Measurements from ENCODE around the gene FBH1.
"Not testable (repeated sequence)": the region's sequence is repeated elsewhere in the genome, so short reads cannot be mapped to it uniquely, and the experiment has no call there.

The FBH1 gene

GRCh38 chr10:5860066-5860465, 30.0 kb upstream of the FBH1 start:
- TF ChIP-seq CTCF (IDR thresholded peaks at IDR 0.05; ENCODE audit: borderline replicate concordance, extremely low read depth, low read length, poor library complexity, severe bottlenecking) (no peak), EZH2 (IDR thresholded peaks at IDR 0.05; ENCODE audit: borderline replicate concordance, low read depth, low read length, severe bottlenecking) (no peak)
- no peaks in the 10 kb centered on the region for H3K36me3 ChIP-seq (ENCODE audit: insufficient read depth, low read length)
- H3K4me3 ChIP-seq (ENCODE audit: low read depth in 1 of 2, low read length in 2 of 2): no peak overlapping the region
- DNase-seq (no peak), ATAC-seq (ENCODE audit: insufficient read depth, low read depth) (no peak)
- no peaks in the 10 kb centered on the region for H3K4me1 ChIP-seq (ENCODE audit: insufficient read depth, low read length)
- no peak overlapping the region for H3K27ac ChIP-seq (ENCODE audit: low read length)
- H2AFZ ChIP-seq (ENCODE audit: low read depth, low read length): no peak overlapping the region
- H3K27me3 ChIP-seq (ENCODE audit: insufficient read depth, low read length, poor library complexity): no peaks in the 10 kb centered on the region
- no peak overlapping the region for H3K4me2 ChIP-seq (ENCODE audit: insufficient read depth, low read length)
- no peaks in the 10 kb centered on the region for H4K20me1 ChIP-seq (ENCODE audit: insufficient read depth, low read length)
- H3K9ac ChIP-seq (ENCODE audit: low read depth, low read length): no peak overlapping the region
- H3K9me3 ChIP-seq (ENCODE audit: insufficient read depth, low read length, severe bottlenecking): no peaks in the 10 kb centered on the region
- no peaks in the 10 kb centered on the region for H3K79me2 ChIP-seq (ENCODE audit: insufficient read depth, low read length)

GRCh38 chr10:5862360-5862961, 27.6 kb upstream of the FBH1 start:
- Histone ChIP-seq H4K20me1 (ENCODE audit: insufficient read depth, low read length) (no peaks in the 10 kb centered on the region), H3K27ac (ENCODE audit: low read length) (no peak overlapping the region), H3K79me2 (ENCODE audit: insufficient read depth, low read length) (no peaks in the 10 kb centered on the region), H3K36me3 (ENCODE audit: insufficient read depth, low read length) (no peaks in the 10 kb centered on the region), H3K4me2 (ENCODE audit: insufficient read depth, low read length) (no peak overlapping the region), H3K9me3 (ENCODE audit: insufficient read depth, low read length, severe bottlenecking) (no peaks in the 10 kb centered on the region), H3K4me3 (ENCODE audit: low read depth in 1 of 2, low read length in 2 of 2) (no peak overlapping the region), H2AFZ (ENCODE audit: low read depth, low read length) (no peak overlapping the region), H3K9ac (ENCODE audit: low read depth, low read length) (no peak overlapping the region), H3K4me1 (ENCODE audit: insufficient read depth, low read length) (no peaks in the 10 kb centered on the region), H3K27me3 (ENCODE audit: insufficient read depth, low read length, poor library complexity) (no peaks in the 10 kb centered on the region)
- ATAC-seq (ENCODE audit: insufficient read depth, low read depth) (no peak), DNase-seq (no peak)
- no peak for TF ChIP-seq EZH2 (IDR thresholded peaks at IDR 0.05; ENCODE audit: borderline replicate concordance, low read depth, low read length, severe bottlenecking)

- not testable (repeated sequence) for H3K4me2 ChIP-seq (ENCODE audit: insufficient read depth, low read length); H4K20me1 ChIP-seq (ENCODE audit: insufficient read depth, low read length); ATAC-seq (ENCODE audit: insufficient read depth, low read depth); H3K4me3 ChIP-seq (ENCODE audit: low read depth in 1 of 2, low read length in 2 of 2); H3K27ac ChIP-seq (ENCODE audit: low read length); H3K9ac ChIP-seq (ENCODE audit: low read depth, low read length); H3K36me3 ChIP-seq (ENCODE audit: insufficient read depth, low read length); H3K79me2 ChIP-seq (ENCODE audit: insufficient read depth, low read length); H2AFZ ChIP-seq (ENCODE audit: low read depth, low read length); H3K27me3 ChIP-seq (ENCODE audit: insufficient read depth, low read length, poor library complexity); H3K9me3 ChIP-seq (ENCODE audit: insufficient read depth, low read length, severe bottlenecking); H3K4me1 ChIP-seq (ENCODE audit: insufficient read depth, low read length); DNase-seq
Measured at GRCh38 chr10:5862981-5863685, 26.9 kb upstream of the FBH1 start.

- not testable (repeated sequence) for H3K27me3 ChIP-seq (ENCODE audit: insufficient read depth, low read length, poor library complexity); H4K20me1 ChIP-seq (ENCODE audit: insufficient read depth, low read length); ATAC-seq (ENCODE audit: insufficient read depth, low read depth); H3K9me3 ChIP-seq (ENCODE audit: insufficient read depth, low read length, severe bottlenecking); H2AFZ ChIP-seq (ENCODE audit: low read depth, low read length); DNase-seq; H3K79me2 ChIP-seq (ENCODE audit: insufficient read depth, low read length); H3K4me3 ChIP-seq (ENCODE audit: low read depth in 1 of 2, low read length in 2 of 2); H3K4me1 ChIP-seq (ENCODE audit: insufficient read depth, low read length); H3K27ac ChIP-seq (ENCODE audit: low read length); H3K9ac ChIP-seq (ENCODE audit: low read depth, low read length); H3K36me3 ChIP-seq (ENCODE audit: insufficient read depth, low read length); H3K4me2 ChIP-seq (ENCODE audit: insufficient read depth, low read length)
Measured at GRCh38 chr10:5866451-5867081, 23.5 kb upstream of the FBH1 start.

GRCh38 chr10:5867091-5867615, 22.9 kb upstream of the FBH1 start:
- not testable (repeated sequence) for H3K36me3 ChIP-seq (ENCODE audit: insufficient read depth, low read length); H3K9ac ChIP-seq (ENCODE audit: low read depth, low read length); H2AFZ ChIP-seq (ENCODE audit: low read depth, low read length); H3K27me3 ChIP-seq (ENCODE audit: insufficient read depth, low read length, poor library complexity); H3K9me3 ChIP-seq (ENCODE audit: insufficient read depth, low read length, severe bottlenecking); H4K20me1 ChIP-seq (ENCODE audit: insufficient read depth, low read length); H3K4me1 ChIP-seq (ENCODE audit: insufficient read depth, low read length); H3K27ac ChIP-seq (ENCODE audit: low read length); H3K79me2 ChIP-seq (ENCODE audit: insufficient read depth, low read length); DNase-seq; H3K4me2 ChIP-seq (ENCODE audit: insufficient read depth, low read length); H3K4me3 ChIP-seq (ENCODE audit: low read depth in 1 of 2, low read length in 2 of 2); ATAC-seq (ENCODE audit: insufficient read depth, low read depth)

- not testable (repeated sequence) for H3K27me3 ChIP-seq (ENCODE audit: insufficient read depth, low read length, poor library complexity); H3K4me1 ChIP-seq (ENCODE audit: insufficient read depth, low read length); H3K4me2 ChIP-seq (ENCODE audit: insufficient read depth, low read length); H3K36me3 ChIP-seq (ENCODE audit: insufficient read depth, low read length); ATAC-seq (ENCODE audit: insufficient read depth, low read depth); H3K27ac ChIP-seq (ENCODE audit: low read length); H3K79me2 ChIP-seq (ENCODE audit: insufficient read depth, low read length); H2AFZ ChIP-seq (ENCODE audit: low read depth, low read length); H4K20me1 ChIP-seq (ENCODE audit: insufficient read depth, low read length); H3K9me3 ChIP-seq (ENCODE audit: insufficient read depth, low read length, severe bottlenecking); DNase-seq; H3K9ac ChIP-seq (ENCODE audit: low read depth, low read length); H3K4me3 ChIP-seq (ENCODE audit: low read depth in 1 of 2, low read length in 2 of 2)
Measured at GRCh38 chr10:5868383-5868782, 21.7 kb upstream of the FBH1 start.

All from DND-41 (cell line).